ENCODE results near the gene CBY3. TPM values are rescaled to one million over a fixed set of nuclear protein-coding genes. Genes with fewer than 3 reads are reported as not detected.

Gene CBY3
- total RNA-seq (not detected), polyA plus RNA-seq (not detected)
- long read RNA-seq, donor 1, partial matches to known transcripts: 0 of 1 reads
- long read RNA-seq, donor 1, other reads (novel, unspliced or antisense): 1 of 1 reads
- long read RNA-seq, donor 2: 0 reads
- long read RNA-seq, donor 3, partial matches to known transcripts: 0 of 4 reads
- long read RNA-seq, donor 3, other reads (novel, unspliced or antisense): 4 of 4 reads
- long read RNA-seq, donor 4, partial matches to known transcripts: 0 of 2 reads
- long read RNA-seq, donor 4, other reads (novel, unspliced or antisense): 2 of 2 reads

GRCh38 chr5:179680780-179681401 is at the start of gene CBY3:
CBY3 (minus strand) TSS chr5:179681034; CDS start chr5:179680918, 116 bp downstream.
- ATAC-seq: no peak
- intact Hi-C loops (cut with DNase I): no loop called here

DNA sequence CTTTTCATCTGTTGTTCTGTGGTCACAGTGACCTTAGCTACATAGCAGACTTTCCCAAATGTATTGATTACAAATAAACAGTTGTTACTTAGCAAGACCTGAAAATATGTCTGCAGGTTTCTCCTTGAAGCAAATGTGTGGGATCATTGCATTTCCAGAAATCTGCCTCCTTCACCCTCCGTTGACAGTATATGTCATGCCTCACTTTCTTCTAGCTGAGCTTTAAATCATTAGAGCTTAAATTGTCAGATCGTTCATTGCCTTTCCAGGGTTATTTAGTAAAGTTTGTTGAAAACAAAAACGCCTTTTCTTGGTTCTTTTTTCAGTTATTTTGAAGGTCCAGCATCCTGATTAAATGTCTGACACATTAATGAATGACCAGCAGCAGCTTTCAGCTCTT is 49.5 kb upstream of the CBY3 start:
- intact Hi-C loops (cut with DNase I): loop anchor here in 1 of 4 donors (10.0 kb wide), 1 partner anchor 174 kb away; the partner anchor contains the start of gene TBC1D9B
- Histone ChIP-seq H3K27me3 (ENCODE audit: control insufficient read depth, insufficient read depth) (no peaks in the 10 kb centered on the region), H3K27ac (ENCODE audit: low read length) (no peak overlapping the region), H3K4me1 (ENCODE audit: control insufficient read depth, insufficient read depth, low read length) (peaks cover 3% of the 10 kb centered on the region), H3K9me3 (ENCODE audit: control insufficient read depth, low read length) (no peaks in the 10 kb centered on the region), H3K4me3 (ENCODE audit: low read length) (no peak overlapping the region)
- ATAC-seq (no peak), DNase-seq (no peak)
- 69% methylated on average over 3 of the region's 3 CpGs for WGBS

More at GRCh38 chr5:179680780-179681401, at the start of gene CBY3:
- no peak within 1 kb of the TSS for H3K27ac ChIP-seq (ENCODE audit: low read length)
- H3K9me3 ChIP-seq (ENCODE audit: control insufficient read depth, low read length): no peaks in the 10 kb centered on the region
- 96% methylated on average over 5 of the region's 5 CpGs for WGBS
- H3K27me3 ChIP-seq (ENCODE audit: control insufficient read depth, insufficient read depth): no peaks in the 10 kb centered on the region
- H3K4me1 ChIP-seq (ENCODE audit: control insufficient read depth, insufficient read depth, low read length): peaks cover 7% of the 10 kb centered on the region
- H3K4me3 ChIP-seq (ENCODE audit: low read length): no peak within 1 kb of the TSS
- DNase-seq: no peak

DNA sequence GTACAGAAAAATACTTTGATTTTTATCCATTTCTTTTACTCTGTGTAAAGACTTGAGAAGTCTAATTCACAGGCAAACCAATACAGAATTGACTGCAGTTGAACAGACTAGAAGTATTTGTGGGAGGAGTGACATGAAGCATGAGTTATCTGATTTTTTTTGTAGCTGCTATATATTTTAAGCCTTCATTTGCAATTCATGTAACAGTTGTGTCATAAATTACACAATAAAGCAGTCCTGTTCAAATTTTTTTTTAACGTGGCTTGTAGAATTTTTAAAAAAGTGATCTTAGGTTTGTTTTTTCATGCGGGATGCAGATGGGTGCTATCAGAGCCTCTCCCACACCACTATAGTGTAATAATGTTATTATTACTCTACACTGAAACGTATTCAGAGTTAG is 48.9 kb upstream of the CBY3 start:
- Histone ChIP-seq H3K4me1 (ENCODE audit: control insufficient read depth, insufficient read depth, low read length) (peaks cover 3% of the 10 kb centered on the region), H3K27me3 (ENCODE audit: control insufficient read depth, insufficient read depth) (no peaks in the 10 kb centered on the region), H3K27ac (ENCODE audit: low read length) (no peak overlapping the region), H3K9me3 (ENCODE audit: control insufficient read depth, low read length) (no peaks in the 10 kb centered on the region), H3K4me3 (ENCODE audit: low read length) (no peak overlapping the region)
- WGBS: 80% methylated on average over 3 of the region's 3 CpGs
- DNase-seq (no peak), ATAC-seq (no peak)
- intact Hi-C loops (cut with DNase I): loop anchor here in 1 of 4 donors (10.0 kb wide), 1 partner anchor 175 kb away; the partner anchor contains the start of gene TBC1D9B

DNA sequence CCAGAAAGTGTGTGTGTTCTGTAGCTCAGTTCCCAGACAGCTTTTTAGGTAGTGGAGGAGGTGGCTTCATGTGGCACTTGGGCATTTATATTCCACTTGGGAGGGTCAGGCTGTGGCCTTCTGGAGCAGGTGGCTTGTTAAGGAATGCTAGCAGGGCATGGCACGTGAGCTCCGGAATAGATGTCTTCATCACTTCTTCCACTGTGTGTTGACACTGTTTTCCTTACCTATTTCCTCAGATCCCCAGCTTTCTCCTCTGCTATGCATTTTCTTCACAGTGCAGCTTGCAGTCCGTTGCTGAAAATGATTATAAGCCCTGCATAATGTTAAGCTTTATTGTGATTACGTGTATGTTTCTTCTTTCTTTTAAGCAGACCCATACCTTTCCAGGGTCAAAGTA is 48.5 kb upstream of the CBY3 start:
- DNase-seq (no peak), ATAC-seq (no peak)
- 79% methylated on average over 4 of the region's 4 CpGs for WGBS
- intact Hi-C loops (cut with DNase I): no loop called here
- H3K4me3 ChIP-seq (ENCODE audit: low read length): no peak overlapping the region
- H3K27ac ChIP-seq (ENCODE audit: low read length): no peak overlapping the region
- no peaks in the 10 kb centered on the region for H3K4me1 ChIP-seq (ENCODE audit: control insufficient read depth, insufficient read depth, low read length)
- no peaks in the 10 kb centered on the region for H3K9me3 ChIP-seq (ENCODE audit: control insufficient read depth, low read length)
- no peaks in the 10 kb centered on the region for H3K27me3 ChIP-seq (ENCODE audit: control insufficient read depth, insufficient read depth)

DNA sequence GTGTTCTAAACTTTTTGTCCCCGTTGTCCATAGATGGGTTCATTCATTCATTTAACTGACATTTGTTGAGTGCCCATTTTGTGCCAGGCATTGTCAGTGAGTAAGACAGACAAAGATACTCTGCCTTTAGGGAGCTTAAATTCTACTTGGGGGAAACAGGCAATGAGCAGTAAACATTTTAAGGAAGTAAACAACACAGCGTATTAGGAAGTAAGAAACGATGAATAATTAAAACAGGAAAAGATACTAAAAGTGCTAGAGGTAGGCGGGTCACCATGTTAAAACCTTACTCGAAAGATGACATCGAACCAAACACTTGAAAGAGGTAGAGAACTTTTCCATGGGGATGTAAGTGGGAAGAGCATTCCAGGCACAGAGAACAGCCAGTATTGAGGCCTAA is 46.3 kb upstream of the CBY3 start:
- Histone ChIP-seq H3K9me3 (ENCODE audit: control insufficient read depth, low read length) (no peaks in the 10 kb centered on the region), H3K4me1 (ENCODE audit: control insufficient read depth, insufficient read depth, low read length) (no peaks in the 10 kb centered on the region), H3K4me3 (ENCODE audit: low read length) (no peak overlapping the region), H3K27ac (ENCODE audit: low read length) (no peak overlapping the region), H3K27me3 (ENCODE audit: control insufficient read depth, insufficient read depth) (no peaks in the 10 kb centered on the region)
- WGBS: 77% methylated on average over 6 of the region's 6 CpGs
- ATAC-seq (no peak), DNase-seq (no peak)
- intact Hi-C loops (cut with DNase I): no loop called here

- DNase-seq (no peak), ATAC-seq (no peak)
- intact Hi-C loops (cut with DNase I): no loop called here
- no peaks in the 10 kb centered on the region for H3K4me1 ChIP-seq (ENCODE audit: control insufficient read depth, insufficient read depth, low read length)
- 83% methylated on average over 4 of the region's 4 CpGs for WGBS
- no peaks in the 10 kb centered on the region for H3K9me3 ChIP-seq (ENCODE audit: control insufficient read depth, low read length)
- H3K4me3 ChIP-seq (ENCODE audit: low read length): no peak overlapping the region
- H3K27me3 ChIP-seq (ENCODE audit: control insufficient read depth, insufficient read depth): no peaks in the 10 kb centered on the region
- H3K27ac ChIP-seq (ENCODE audit: low read length): no peak overlapping the region
These were observed 43.3 kb upstream of the CBY3 start for GRCh38 chr5:179724163-179724562.

DNA sequence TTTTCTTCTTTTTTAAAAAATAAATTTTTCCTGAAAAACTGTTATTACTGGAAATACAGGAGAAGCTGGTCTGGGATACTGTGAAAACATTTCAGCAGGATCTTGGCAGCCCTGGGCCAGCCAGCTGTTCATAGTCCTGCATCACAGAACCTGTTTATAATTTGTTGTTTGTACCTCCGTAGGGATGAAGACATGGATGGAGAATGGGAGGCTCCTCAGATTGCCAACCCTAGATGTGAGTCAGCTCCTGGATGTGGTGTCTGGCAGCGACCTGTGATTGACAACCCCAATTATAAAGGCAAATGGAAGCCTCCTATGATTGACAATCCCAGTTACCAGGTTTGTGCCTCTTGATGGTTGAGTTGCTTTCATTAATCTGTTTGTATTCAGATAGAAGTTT is 39.4 kb upstream of the CBY3 start:
- H3K4me3 ChIP-seq (ENCODE audit: low read length): no peak overlapping the region
- no peaks in the 10 kb centered on the region for H3K27me3 ChIP-seq (ENCODE audit: control insufficient read depth, insufficient read depth)
- DNase-seq: no peak
- no peaks in the 10 kb centered on the region for H3K9me3 ChIP-seq (ENCODE audit: control insufficient read depth, low read length)
- H3K4me1 ChIP-seq (ENCODE audit: control insufficient read depth, insufficient read depth, low read length): no peaks in the 10 kb centered on the region
- 88% methylated on average over 2 of the region's 2 CpGs for WGBS
- intact Hi-C loops (cut with DNase I): no loop called here
- H3K27ac ChIP-seq (ENCODE audit: low read length): no peak overlapping the region
- ATAC-seq: no peak

DNA sequence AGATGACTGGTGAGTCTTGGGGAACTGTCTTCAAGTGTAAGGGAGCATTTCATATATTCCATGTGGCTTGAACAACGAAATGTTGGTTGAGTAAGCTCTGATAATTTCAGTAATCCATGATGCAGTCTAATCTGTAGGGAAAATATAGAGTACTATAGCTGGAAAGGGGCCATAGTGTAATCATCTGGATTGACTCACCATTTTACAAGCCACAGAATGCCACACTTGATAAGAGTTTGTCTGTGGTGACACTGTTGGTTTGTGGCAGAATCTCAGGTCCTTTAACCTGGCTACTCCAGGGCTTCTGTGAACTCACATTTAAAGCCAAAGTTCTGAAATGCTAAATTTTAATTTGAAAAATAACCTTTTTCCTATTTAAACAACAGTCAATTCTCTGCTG is 35.5 kb upstream of the CBY3 start:
- Histone ChIP-seq H3K9me3 (ENCODE audit: control insufficient read depth, low read length) (no peaks in the 10 kb centered on the region), H3K27ac (ENCODE audit: low read length) (no peak overlapping the region), H3K4me1 (ENCODE audit: control insufficient read depth, insufficient read depth, low read length) (no peaks in the 10 kb centered on the region), H3K4me3 (ENCODE audit: low read length) (no peak overlapping the region), H3K27me3 (ENCODE audit: control insufficient read depth, insufficient read depth) (no peaks in the 10 kb centered on the region)
- 85% methylated on average over 1 of the region's 1 CpG for WGBS
- intact Hi-C loops (cut with DNase I): no loop called here
- ATAC-seq: no peak
- DNase-seq: no peak

DNA sequence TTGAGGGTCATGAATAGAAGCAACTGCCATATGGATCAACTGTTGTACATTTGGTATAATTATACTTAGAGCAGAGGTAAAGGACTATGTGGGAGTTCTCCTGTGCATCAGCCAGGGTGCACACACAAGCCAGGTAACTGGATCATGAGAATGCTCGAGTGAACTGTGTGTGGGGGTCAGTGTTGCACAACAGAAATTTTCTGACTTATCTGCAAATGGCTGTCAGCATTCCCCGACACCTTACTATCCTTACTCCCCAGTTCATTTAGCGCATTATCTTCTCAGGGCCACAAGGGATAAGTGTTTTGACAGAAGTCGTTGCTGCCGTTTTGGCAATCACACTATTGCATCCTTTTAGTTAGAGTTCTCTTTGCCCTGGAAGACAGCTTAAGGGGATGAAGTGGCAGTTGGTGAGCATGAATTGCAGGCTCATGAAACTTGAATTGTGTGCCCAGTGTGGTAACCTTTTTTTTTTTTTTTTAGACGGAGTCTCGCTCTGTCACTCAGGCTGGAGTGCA is 19.6 kb upstream of the CBY3 start:
- 29% methylated on average over 7 of the region's 7 CpGs for WGBS
- ATAC-seq: no peak

GRCh38 chr5:179699616-179700237 is 18.9 kb upstream of the CBY3 start:
- Histone ChIP-seq H3K27me3 (ENCODE audit: control insufficient read depth, insufficient read depth) (no peaks in the 10 kb centered on the region), H3K4me3 (ENCODE audit: low read length) (peak overlapping the region; percentile 84), H3K9me3 (ENCODE audit: control insufficient read depth, low read length) (no peaks in the 10 kb centered on the region), H3K27ac (ENCODE audit: low read length) (peak overlapping the region; percentile 94), H3K4me1 (ENCODE audit: control insufficient read depth, insufficient read depth, low read length) (no peaks in the 10 kb centered on the region)
- intact Hi-C loops (cut with DNase I): no loop called here
- no peak for ATAC-seq
- DNase-seq: no peak
- WGBS: 2% methylated on average over 19 of the region's 19 CpGs

More for the DNA sequence above, 19.6 kb upstream of the CBY3 start:
- DNase-seq: no peak
- Histone ChIP-seq H3K27me3 (ENCODE audit: control insufficient read depth, insufficient read depth) (no peaks in the 10 kb centered on the region), H3K4me3 (ENCODE audit: low read length) (peak overlapping the region; percentile 84), H3K4me1 (ENCODE audit: control insufficient read depth, insufficient read depth, low read length) (no peaks in the 10 kb centered on the region), H3K9me3 (ENCODE audit: control insufficient read depth, low read length) (no peaks in the 10 kb centered on the region), H3K27ac (ENCODE audit: low read length) (peak overlapping the region; percentile 61)
- intact Hi-C loops (cut with DNase I): no loop called here
